ENCODE data around the gene PLBD1.

DNA sequence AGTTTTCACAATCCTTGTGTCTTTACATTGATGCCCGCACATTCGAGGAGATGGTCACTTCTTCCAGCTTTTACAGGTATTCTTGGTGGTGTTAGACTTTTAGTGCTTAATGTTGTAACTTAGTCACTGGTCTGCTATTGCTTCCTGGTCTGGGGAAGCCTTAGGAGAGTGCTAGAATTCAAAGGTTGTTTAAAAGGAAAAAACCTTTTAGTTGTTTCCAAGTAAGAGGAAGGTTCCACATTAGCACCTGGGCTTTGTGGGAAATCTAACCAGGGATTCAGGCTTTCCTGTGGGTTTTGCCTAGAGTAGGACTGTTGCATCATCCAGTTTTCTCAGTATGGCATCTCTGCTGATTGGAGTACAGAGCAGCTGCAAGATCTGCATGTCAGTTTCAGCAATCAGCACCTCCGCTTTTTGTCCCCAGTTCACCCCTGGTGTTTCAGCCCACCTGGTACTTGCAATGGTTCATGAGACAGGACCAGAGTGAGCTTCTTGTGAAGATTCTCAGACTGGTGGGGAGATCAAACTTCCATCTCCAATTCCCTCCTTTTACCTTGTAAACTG lies 44.0 kb upstream of the PLBD1 start:
- TF ChIP-seq CTCF (IDR thresholded peaks at IDR 0.05) (no peak), TCF7 (CRISPR knock-in tag; IDR thresholded peaks at IDR 0.05; ENCODE audit: low read depth) (no peak), SP1 (CRISPR knock-in tag; conservative IDR thresholded peaks at IDR 0.05) (no peak), ATF1 (CRISPR knock-in tag; IDR thresholded peaks at IDR 0.05) (no peak), FOXJ3 (CRISPR knock-in tag; IDR thresholded peaks at IDR 0.05; ENCODE audit: borderline replicate concordance) (no peak)

All from WTC11 (cell line).